NCI-H774 (cell line): ENCODE measurements around the gene EHD4.
A peak's percentile ranks its signal among the peaks of the same experiment; 100 is the strongest.

Experiments used
- DNase-seq: peaks from one replicate; lab custom pipeline; 2025; lab: John Stamatoyannopoulos, UW

Gene EHD4

GRCh38 chr15:41919954-41920538 is 52.3 kb downstream of the EHD4 start:
- DNase-seq, result peak; percentile 20

- DNase-seq, result no peak
These were observed 53.0 kb downstream of the EHD4 start for GRCh38 chr15:41919201-41919820.

- DNase-seq, result no peak
These were observed 53.7 kb downstream of the EHD4 start for GRCh38 chr15:41918506-41919126.

GRCh38 chr15:41917767-41918430 is 54.5 kb downstream of the EHD4 start:
- DNase-seq, result no peak

GRCh38 chr15:41915255-41915994 is 56.9 kb downstream of the EHD4 start:
- no peak for DNase-seq

- no peak for DNase-seq
These were observed 57.9 kb downstream of the EHD4 start for GRCh38 chr15:41914411-41914810.

GRCh38 chr15:41913256-41913655 is 59.1 kb downstream of the EHD4 start:
- no peak for DNase-seq

GRCh38 chr15:41911691-41912345 is 60.5 kb downstream of the EHD4 start:
- no peak for DNase-seq

- no peak for DNase-seq
These were observed 63.5 kb downstream of the EHD4 start for GRCh38 chr15:41908736-41909461.

GRCh38 chr15:41907141-41907540 is 65.2 kb downstream of the EHD4 start:
- DNase-seq, result no peak

- no peak for DNase-seq
These were observed 65.7 kb downstream of the EHD4 start for GRCh38 chr15:41906608-41907007.

- no peak for DNase-seq
These were observed 67.1 kb downstream of the EHD4 start for GRCh38 chr15:41905036-41905793.

GRCh38 chr15:41904541-41905005 is 67.8 kb downstream of the EHD4 start:
- DNase-seq, result peak; percentile 40

- DNase-seq, result no peak
These were observed 68.6 kb downstream of the EHD4 start for GRCh38 chr15:41903782-41904181.

- DNase-seq, result no peak
These were observed 70.9 kb downstream of the EHD4 start for GRCh38 chr15:41901431-41901830.

- no peak for DNase-seq
These were observed 71.6 kb downstream of the EHD4 start for GRCh38 chr15:41900526-41901380.

GRCh38 chr15:41899854-41900442 is 72.4 kb downstream of the EHD4 start:
- DNase-seq, result no peak

GRCh38 chr15:41897363-41897799 is 75.0 kb downstream of the EHD4 start:
- DNase-seq, result no peak

GRCh38 chr15:41896566-41896965 is 75.8 kb downstream of the EHD4 start:
- DNase-seq, result no peak
